GM19043 (cell line): ENCODE data around the gene PUM2.
A peak's percentile ranks its signal among the peaks of the same experiment; 100 is the strongest.

Experiments used
- ATAC-seq: cut with Tn5 transposase; IDR thresholded peaks from one replicate; pipeline ENCODE4 v1.9.1; 2021; ENCODE audit warnings: low read depth; ENCODE audit not compliant: unreplicated experiment

PUM2 gene

DNA sequence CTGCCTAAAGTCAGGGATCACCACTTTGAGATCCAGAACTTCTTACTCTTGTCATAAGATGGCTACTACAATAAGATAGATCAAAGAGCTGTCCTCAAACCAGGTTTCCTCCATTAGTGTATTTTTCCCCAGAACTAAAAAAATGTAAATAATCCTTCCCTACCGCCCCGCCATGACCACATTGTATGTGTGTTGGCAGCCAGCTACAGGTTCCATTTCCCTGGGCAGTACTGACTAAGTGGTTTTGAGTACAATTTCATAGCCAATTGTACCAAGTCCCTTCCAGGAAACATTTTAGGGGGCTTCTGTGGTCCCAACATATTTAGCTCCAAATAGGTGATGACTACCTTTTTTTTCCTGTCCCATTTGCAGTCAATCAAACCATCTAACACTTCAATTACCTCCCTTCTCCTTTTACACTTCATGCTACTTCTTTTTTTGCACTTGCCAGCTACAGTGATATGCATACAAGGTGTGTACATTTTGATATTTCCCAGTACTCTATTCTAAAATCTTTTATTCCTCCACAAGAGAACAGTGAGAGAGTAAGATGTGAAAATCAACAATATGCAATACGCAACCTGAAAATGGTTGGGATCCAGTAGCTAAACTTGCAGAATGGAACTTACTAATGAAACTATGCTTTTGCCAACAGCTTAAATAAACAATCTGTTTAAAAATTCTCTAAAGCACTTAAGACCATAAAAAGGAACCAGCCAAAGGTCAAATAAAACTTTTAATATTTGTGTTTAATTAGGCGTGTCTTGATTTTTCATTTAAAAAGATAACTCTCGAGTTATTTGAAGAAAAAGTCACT, 3.9 kb downstream of the PUM2 start:
- ATAC-seq: no peak

- ATAC-seq: no peak
Observed at GRCh38 chr2:20343128-20343527, 7.5 kb downstream of the PUM2 start.

DNA sequence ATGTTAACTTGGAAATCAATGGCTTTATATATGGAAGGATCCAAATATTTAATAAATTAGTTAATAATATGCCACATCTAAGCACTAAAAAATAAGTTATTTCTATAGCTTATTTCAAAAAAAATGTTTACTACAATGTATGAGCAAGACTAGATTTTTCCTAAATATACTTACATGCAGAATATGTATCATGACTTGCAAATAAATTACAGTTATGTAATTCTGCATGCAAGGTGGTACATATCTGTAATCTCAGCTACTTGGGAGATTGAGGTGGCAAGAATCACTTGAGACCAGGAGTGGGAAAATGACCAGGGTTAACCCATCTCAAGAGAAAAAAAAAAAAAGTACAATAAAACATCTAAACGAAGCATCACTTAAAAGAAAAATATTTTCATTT, 11.6 kb downstream of the PUM2 start:
- no peak for ATAC-seq

DNA sequence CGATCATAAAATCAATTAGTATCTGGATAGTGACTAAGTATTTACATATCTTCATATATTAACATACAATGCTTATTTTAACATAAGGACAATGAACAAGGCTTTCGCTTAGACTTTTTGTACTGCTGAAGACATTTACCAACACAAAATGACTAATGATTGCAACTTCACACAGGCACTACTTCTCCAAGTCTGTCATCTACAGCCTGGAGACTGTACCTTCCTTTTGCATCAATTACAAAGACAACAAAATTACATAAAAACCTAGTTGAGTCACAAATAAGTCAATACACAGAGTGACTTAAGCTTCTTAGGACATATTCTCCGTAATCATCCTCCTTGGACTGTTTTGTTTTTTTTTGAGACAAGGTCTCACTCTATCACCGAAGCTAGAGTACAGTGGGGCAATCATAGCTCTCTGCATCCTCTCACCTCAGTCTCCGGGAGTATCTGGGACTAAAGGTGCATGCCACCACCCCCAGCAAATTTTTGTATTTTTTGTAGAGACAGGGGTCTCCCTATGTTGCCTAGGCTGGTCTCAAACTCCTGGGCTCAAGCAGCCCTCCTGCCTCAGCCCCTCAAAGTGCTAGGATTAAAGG, 15.9 kb downstream of the PUM2 start:
- no peak for ATAC-seq

DNA sequence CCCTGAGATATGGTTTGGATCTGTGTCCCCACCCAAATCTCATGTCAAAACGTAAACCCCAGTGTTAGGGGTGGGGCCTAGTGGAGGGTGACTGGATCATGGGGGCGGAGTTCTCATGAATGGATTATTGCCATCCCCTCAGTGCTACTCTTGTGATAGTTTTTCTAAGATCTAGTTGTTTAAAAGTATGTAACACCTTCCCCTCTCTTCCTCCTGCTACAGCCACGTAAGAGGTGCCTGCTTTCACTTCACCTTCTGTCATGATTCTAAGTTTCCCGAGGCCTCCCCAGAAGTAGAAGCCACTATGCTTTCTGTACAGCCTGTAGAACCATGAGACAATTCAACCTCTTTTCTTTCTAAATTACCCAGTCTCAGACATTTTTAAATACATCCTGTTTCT, 16.9 kb downstream of the PUM2 start:
- ATAC-seq: peak; percentile 60

GRCh38 chr2:20330192-20330591, 20.5 kb downstream of the PUM2 start:
- no peak for ATAC-seq

DNA sequence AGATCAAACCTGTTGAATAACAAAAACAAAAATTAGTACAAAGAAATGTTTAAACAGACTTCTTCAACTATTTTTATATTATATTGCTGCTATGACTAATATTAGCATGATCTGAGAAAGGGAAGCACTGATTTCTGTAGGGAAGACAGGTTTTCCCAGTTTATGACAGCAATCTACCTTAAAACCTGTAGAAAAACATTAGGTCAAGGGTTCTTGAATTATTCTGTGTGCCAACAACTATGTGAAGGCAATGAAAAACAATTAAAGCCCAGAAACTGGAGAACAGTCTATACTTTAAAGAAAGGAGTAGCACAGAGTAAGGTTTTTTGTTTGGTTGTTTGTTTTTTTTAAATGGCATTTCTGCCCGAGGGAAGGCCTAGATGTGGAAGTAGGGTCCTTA, 23.3 kb downstream of the PUM2 start:
- no peak for ATAC-seq

GRCh38 chr2:20326163-20326780, 24.4 kb downstream of the PUM2 start:
- ATAC-seq: peak; percentile 73

GRCh38 chr2:20322527-20323300, 27.9 kb downstream of the PUM2 start:
- no peak for ATAC-seq

- ATAC-seq: no peak
Observed at GRCh38 chr2:20317690-20318089, 33.0 kb downstream of the PUM2 start.

GRCh38 chr2:20317197-20317596, 33.4 kb downstream of the PUM2 start:
- no peak for ATAC-seq

GRCh38 chr2:20314562-20315501, 35.8 kb downstream of the PUM2 start:
- no peak for ATAC-seq

- no peak for ATAC-seq
Observed at GRCh38 chr2:20313659-20314058, 37.0 kb downstream of the PUM2 start.

DNA sequence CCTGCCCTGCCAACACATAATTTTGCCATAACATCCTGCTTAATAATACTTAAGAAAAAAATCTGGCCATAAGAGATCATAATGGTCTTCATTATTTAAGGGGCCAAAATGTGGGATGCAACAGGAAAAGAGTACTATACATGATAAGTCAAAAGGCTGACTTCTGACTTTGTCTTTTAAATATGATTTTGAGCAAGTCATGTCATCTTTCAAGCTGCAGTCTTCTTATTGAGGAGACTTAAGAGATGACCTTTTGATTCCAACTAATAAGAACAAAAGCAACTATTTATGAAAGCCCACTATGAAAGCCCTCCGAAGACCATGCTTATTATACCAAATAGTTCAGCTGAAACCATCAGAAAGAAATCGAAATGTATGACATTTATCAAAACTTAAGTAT, 41.6 kb downstream of the PUM2 start:
- ATAC-seq: no peak

DNA sequence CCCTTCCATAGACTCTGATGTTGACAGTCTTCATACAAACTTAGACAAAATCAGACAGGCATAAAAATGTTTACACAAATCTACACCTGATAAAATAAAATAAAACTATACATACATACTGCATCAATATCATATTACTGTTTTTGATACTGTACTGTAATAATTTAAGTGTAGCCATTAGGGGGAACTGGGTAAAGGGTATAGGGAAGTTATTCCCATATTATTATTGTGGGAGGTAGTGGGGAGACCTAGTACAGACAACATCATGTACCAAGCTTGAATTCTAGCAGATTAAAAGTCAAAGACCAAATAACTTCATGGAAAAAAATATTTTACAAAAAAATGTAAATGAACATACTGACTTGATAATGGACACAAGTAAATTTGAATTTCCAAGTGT, 43.3 kb downstream of the PUM2 start:
- no peak for ATAC-seq

DNA sequence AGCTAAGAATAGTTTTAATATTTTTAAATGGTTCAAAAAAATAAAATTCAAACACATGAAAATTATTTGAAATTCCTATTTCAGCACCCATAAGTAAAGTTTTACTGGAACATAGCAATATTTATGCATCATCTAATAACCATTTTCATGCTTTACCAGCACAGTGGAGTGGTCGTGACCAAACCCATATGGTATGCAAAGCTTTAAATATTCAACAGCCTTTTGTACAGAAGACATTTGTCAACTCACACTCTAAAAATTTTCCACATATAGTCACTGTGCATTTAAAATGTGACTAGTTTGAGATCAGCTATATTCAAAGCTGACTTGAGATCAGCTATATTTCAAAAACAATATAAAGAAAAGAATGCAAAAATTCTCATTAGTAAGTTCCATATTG, 46.2 kb downstream of the PUM2 start:
- ATAC-seq: no peak

- no peak for ATAC-seq
Observed at GRCh38 chr2:20303966-20304365, 46.7 kb downstream of the PUM2 start.

GRCh38 chr2:20302019-20302418, 48.6 kb downstream of the PUM2 start:
- no peak for ATAC-seq

DNA sequence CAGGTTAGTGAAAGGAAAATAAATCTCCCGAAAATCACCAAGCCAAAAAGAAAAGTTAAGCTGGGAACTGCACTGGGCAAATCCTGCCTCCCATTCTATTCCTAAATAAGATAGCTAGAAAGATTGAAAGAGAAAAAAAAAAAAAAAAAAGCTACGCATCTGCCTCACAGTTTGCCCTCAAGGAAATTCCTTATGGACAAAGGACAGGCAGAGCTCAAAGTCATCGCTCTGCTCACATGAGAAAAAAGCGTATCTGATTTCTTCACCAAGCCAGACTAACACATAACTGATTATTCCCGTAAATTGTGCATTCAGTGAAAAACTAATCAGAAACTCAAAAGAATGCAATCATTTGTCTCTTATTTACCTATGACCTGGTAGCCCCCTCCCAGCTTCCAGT, 50.0 kb downstream of the PUM2 start:
- no peak for ATAC-seq

GRCh38 chr2:20299113-20299512, 51.5 kb downstream of the PUM2 start:
- no peak for ATAC-seq
